D721Med (cell line): ENCODE data around the gene SLC33A1.
A peak's percentile ranks its signal among the peaks of the same experiment; 100 is the strongest.
"Not testable (repeated sequence)": the region's sequence is repeated elsewhere in the genome, so short reads cannot be mapped to it uniquely, and the experiment has no call there.

Experiments used
- DNase-seq: peaks from one replicate; pipeline ENCODE4 v3.0.0; 2011; ENCODE audit warnings: low spot score; ENCODE audit not compliant: insufficient read length
- FAIRE-seq: peaks from 2 replicates; lab custom pipeline; 2011; peaks lifted over from hg19 to GRCh38; lab: Jason Lieb, UNC
- CTCF ChIP-seq: IDR thresholded peaks from 2 replicates; pipeline ENCODE4 v1.5.1; 2012; ENCODE audit warnings: mild to moderate bottlenecking, control low read depth; ENCODE audit not compliant: insufficient read depth; ENCODE audit errors: missing control alignments

The SLC33A1 gene

GRCh38 chr3:155870945-155871745 is 16.9 kb upstream of the SLC33A1 start:
- no peak for TF ChIP-seq CTCF
- FAIRE-seq, result no peak
- DNase-seq, result no peak

GRCh38 chr3:155870133-155870944 is 16.1 kb upstream of the SLC33A1 start, which contains the start of gene GMPS:
Gene GMPS, plus strand, starts transcription at chr3:155870650. Its CDS starts 221 bp downstream, at chr3:155870871.
- peak; percentile 59 for TF ChIP-seq CTCF
- no peak for FAIRE-seq
- peak; percentile 82 for DNase-seq

- no peak for TF ChIP-seq CTCF
These were observed 15.5 kb upstream of the SLC33A1 start for GRCh38 chr3:155869691-155870090.

GRCh38 chr3:155863072-155863784 is 9.0 kb upstream of the SLC33A1 start:
- FAIRE-seq, result no peak

More at GRCh38 chr3:155869691-155870090, 15.5 kb upstream of the SLC33A1 start:
- FAIRE-seq (no peak), DNase-seq (no peak)

GRCh38 chr3:155862290-155862982 is 8.2 kb upstream of the SLC33A1 start:
- not testable (repeated sequence) for DNase-seq, FAIRE-seq

More at GRCh38 chr3:155863072-155863784, 9.0 kb upstream of the SLC33A1 start:
- TF ChIP-seq CTCF, result no peak
- no peak for DNase-seq

GRCh38 chr3:155861476-155862183 is 7.4 kb upstream of the SLC33A1 start:
- DNase-seq (no peak), FAIRE-seq (no peak)
- no peak for TF ChIP-seq CTCF

GRCh38 chr3:155860424-155860823 is 6.2 kb upstream of the SLC33A1 start:
- FAIRE-seq, DNase-seq: not testable (repeated sequence)
